IPS DF 4.7 (cell line): ENCODE data around the gene EDEM1.

Experiments
- DNase-seq: peaks from one replicate; pipeline ENCODE4 v3.0.0-alpha.2; 2013; ENCODE audit warnings: low spot score; ENCODE audit errors: extremely low read depth

Gene EDEM1

DNA sequence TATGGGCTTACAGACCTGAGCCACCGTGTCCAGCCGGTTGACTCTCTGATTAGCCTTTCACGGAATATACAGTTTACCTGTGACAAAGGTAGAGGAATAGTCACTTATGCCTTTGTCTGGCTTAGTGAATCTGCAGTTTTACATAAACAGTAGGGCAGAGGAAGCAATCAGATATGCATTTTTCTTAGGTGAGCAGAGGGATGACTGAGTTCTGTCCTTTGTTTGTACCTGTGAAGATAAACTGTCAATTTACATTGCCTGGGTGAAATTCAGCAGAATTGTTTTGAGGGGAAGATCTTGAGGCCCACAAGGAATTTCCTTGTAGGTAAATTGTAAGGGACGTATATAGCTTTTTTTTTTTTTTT lies 10.8 kb downstream of the EDEM1 start:
- no peak for DNase-seq

DNA sequence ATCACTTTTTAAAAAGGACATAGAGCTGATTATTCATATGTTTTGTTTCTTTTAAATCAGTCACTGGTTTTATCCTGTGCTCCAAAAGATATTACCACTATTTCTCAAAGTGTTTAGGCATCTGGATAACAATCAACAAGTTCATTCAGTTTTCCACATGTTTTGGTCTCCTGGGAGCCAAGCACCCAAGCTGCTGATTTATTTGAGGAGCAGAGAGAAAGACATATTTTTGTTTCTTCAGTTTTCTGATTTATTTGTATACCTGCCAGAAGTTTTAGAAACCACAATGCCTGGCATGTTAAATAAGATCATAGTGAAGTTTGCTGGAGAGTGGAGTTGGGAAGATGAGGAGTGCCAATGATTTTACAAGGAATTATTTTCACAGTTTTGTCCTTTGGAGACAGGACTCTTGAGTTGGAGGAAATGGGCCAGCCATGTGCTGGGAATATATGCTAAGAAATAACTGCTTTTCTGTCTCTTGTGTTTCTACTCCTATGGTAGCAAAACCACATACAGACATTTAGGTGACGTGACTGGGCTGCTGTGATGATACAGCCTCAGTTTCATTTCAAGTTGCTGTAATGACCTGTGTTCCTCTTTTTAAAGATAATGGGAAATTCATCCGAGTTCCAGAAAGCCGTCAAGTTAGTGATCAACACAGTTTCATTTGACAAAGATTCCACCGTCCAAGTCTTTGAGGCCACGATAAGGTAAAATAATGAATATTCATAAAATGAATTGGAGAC lies 11.7 kb downstream of the EDEM1 start:
- DNase-seq = no peak

DNA sequence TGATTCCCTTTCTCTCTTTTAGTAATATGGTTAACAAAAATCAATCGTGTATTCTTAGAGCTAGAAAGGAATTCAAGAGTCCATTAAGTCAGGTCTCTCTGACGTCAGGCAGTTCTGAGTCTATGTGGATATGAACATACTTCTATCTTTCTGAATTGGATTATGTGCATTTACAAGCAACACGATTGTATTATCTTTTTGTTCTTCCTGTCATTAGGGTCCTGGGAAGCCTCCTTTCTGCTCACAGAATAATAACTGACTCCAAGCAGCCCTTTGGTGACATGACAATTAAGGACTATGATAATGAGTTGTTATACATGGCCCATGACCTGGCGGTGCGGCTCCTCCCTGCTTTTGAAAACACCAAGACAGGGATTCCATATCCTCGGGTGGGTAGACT lies 14.0 kb downstream of the EDEM1 start:
- no peak for DNase-seq

DNA sequence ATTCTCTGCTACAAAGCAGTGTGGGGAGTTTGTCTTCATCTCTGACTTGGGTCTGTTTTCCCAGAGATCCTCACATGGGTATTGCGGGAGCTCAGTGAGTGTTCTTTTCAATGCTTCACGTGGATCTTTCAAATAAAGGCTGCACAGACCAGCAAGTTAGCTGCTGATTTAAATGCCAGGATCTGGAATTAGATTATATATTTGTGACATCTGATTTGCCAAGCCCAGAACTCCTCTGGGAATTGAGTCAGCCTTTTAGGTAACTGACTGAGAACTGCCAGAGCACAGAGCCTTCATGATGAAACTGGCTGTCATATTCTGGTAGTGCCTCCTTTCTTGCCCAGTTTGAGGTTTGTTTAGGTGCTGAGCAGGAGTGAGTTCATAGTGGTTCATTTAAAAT lies 14.7 kb downstream of the EDEM1 start:
- DNase-seq = no peak

DNA sequence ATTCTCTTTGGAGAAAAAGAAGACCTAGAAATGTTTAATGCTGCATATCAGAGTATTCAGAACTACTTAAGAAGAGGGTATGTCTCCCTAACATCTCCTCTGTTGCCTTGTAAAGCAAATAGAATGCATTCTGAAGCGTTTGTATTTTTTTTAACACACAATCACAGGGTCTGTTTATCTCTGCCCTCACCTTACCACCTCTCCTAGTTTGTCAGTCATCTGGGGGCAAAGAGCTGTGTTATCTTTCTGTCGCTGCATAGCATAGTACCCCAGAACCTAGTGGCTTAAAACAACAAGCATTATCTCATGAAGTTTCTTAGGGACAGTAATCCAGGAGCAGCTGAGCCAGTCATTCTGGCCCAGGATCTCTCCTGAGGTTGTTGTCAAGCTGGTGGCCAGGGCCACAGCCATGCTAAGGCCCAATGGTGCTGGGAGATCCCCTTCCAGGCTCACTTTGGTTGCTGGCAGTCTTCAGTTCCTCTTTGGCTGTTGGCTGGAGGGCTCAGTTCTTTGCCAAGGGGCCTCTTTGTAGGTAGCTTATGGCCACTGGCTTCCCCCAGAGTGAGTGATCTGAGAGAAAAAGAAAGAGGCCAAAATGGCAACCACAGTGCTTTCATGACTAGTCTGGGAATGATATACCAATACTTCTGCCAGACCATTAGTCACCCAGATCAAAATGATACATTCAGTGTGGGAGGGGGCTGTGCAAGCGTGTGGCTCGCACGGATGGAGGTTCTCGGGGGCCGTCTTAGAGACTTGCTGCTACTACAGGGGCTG lies 17.8 kb downstream of the EDEM1 start:
- no peak for DNase-seq

DNA sequence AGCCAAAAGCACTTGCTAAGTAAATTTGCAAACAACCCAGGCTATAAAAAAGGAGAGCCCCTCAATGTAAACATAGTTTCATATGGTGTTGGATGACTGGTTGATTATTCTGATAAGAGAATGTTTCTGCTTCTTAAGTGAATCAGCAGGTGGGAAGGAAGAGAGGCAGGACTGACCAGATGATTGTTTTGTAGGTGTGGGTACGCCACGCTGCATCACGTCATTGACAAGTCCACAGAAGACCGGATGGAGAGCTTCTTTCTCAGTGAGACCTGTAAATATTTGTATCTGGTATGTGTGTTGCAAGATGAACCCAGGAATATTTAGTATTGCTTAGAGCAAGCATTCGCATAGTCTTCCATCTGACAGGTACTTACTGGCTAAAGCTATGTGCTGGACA lies 23.4 kb downstream of the EDEM1 start:
- no peak for DNase-seq

DNA sequence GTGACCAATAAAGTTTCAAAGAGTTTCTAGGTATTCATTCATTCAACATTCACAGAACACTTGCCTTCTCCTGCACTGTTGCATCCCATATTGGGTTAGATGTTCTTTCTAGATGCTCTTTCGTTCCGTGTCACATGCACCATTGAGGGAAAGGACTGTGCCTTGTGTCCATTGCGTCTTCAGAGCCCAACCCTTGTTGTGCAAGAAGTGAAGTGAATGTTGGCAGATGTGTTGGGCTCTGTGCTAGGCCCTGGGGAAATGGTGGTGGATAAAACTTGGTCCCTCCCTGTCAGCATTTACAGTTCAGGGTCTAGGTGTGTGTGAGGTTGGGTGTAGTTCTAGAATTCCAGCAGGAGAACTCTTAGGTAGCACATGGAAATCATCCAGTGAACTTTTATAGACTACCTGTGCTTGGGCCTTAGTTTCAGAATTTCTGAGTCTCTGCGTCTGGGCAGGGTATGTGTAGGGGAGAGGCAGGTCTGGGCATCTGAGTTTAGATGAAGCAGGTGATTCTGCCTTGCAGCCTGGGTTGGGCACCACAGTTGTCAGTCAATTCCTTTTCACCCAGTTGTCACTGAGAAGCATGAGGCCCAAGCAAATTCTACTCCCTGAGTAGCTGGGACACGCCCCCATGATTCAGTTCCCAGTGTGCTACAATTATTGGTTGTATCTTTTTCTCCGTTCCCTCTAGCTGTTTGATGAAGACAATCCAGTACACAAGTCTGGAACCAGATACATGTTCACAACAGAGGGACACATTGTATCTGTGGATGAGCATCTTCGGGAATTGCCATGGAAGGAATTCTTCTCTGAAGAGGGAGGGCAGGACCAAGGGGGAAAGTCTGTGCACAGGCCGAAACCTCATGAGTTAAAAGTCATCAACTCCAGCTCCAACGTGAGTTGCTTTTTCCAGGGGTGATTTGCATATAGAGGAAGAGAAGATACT lies 25.4 kb downstream of the EDEM1 start:
- DNase-seq = no peak

DNA sequence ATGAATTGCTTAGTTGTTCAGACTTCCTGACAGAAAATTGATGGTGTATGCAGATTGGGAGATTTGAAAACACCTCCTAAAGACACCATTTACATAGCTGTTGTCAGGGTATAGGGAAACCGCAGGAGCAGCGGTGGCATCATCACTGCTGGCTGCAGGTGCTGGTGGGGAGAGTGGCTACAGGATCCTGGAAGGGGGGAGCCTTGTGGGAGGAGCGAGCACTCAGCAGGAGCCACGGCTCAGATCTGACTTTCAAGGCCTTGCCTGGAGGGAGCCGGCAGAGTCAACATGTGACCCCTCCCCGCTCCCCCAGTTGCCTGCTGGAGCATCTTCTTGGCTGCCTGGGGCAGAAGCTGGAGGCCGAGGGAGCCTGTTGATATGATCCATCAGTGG lies 26.1 kb downstream of the EDEM1 start:
- no peak for DNase-seq

DNA sequence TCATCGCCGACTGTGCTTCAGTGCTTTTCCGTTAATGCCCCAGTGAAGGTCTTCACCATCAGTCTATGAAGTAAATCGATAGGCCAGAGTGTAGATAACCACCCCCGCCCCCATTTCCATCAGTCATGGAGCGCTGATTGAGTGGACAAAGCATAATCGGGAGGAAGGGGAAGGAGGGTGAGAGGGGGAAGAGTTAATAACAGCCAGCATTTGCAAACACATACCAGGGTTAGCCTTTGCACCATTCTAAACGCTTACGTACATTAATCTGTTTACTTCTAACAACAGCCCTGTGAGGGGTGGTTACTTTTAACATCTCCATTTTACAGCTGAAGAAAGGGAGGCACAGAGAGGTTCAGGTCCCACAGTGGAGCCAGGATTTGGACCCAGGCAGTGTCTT lies 26.8 kb downstream of the EDEM1 start:
- no peak for DNase-seq

DNA sequence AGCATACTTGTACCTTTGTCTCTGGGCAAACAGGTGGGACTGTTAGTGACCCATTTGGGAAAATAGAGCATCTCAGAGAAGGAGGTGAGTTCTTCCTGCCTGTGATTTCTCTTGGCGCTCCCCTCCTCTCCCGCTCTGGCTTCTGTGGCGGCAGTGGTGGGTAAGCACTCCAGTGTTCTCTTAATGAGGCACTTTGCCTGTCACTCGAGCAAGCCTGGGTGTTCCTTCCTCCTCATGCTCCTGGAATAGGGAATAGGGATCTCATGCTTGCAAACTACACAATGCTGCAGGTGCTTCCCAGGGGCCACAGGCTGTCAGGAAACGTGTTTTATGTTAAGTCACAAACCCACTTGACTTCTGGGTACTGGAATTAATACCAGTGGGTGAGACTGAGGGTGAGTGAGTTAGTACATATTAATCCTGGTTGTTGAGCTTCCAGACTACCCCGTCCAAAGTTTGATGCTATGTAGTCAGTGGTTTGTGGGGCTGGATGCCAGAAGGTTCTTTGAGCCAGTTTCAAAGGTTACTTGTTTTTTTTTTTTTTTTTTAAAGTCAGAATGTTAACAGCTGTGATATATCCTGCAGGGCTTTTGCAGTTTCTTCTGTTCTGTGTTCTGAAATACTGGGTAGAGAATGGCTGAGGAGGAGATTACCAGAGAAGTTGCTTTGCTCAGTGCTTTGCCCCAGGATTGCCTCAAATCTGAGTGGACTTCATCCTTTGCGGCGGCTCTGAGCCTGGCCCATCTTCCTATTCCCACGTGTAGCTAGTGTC lies 30.5 kb downstream of the EDEM1 start:
- no peak for DNase-seq

DNA sequence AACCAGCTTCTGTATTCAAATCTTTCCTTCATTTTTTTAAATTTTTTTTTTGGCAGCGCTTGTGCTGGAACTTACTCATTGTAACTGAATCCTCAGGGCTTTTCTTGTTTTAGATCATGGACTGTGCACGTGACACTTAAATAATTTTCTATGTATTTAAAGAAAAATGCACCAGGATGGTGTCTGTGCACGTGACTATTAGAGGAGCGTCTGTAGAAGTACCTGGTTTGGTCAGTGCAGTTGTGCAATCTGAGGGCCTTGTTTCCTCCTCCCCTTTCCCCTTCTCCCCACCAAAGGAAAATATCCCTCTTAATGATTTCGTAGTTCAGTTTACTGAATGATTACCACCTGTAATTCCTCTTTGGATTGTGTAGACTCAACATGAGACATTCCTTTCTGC lies 31.3 kb downstream of the EDEM1 start:
- no peak for DNase-seq

DNA sequence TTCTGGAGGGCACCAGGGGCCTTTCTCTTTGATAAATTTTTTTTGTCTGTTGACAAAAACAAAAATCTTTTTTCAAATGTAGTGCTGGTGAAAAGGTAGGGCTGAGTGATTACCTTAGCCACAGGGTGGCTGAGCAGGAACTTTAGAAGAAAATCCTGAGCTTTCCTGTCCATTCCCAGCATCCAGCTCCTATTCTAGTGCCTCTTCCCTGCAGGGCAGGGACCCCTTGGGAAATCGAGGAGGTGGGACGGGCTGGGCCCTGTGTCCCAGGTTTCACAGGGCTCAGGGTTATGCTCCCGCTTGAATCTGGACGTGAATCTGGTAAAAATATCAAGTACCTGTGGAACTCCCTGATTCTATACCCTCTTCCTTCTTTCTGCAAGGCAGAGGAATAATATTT lies 31.7 kb downstream of the EDEM1 start:
- DNase-seq = no peak

DNA sequence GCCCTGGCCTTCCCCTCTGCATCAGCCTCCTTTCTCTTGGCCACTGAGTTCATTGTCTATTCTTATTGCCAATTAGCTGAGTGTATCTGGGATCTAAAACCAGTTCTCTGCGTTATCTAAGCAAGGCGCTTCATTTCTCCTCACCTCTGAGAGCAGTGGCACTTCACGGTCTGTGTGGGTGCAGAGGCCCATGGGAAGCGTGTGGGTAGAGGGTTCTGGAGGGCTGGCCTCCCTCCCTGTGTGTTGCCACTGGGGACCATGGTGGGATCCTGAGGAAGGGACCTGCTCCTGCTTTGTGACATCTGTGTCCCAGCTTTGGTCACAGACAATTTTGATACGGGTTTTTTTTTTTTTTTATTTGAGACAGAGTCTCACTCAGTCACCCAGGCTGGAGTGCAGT lies 32.7 kb downstream of the EDEM1 start:
- DNase-seq = no peak

DNA sequence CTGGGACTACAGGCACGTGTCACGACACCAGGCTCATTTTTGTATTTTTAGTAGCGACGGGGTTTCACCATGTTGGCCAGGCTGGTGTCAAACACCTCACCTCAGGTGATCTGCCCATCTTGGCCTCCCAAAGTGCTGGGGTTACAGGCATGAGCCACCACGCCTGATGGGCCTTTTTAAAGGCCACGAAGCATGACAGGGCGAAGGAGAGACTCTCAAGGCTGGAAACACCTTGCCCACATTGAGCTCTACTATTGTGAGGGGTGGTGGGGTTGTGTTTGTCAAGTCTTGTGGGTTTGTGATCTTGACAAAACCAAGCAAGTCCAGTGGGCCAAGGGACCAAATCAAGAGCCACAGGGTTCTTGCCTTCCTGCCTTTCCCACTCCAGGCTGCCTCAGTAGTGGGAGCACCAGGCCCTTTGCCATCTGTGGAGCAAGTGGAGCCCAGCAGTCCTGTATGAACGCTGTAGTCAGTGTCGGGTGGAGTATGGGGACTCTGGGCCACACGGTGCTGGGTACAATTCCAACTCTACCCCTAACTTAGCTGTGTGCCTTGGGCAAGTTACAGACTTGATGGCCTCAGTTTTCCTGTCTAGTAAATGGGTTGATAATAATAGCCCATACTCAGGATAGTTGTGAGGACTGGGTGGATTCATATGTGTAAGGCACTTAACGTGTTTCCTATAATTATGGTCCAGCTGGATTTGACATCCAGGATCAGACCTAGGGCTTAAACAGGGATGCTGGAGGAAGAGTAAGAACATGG lies 33.3 kb downstream of the EDEM1 start:
- no peak for DNase-seq

DNA sequence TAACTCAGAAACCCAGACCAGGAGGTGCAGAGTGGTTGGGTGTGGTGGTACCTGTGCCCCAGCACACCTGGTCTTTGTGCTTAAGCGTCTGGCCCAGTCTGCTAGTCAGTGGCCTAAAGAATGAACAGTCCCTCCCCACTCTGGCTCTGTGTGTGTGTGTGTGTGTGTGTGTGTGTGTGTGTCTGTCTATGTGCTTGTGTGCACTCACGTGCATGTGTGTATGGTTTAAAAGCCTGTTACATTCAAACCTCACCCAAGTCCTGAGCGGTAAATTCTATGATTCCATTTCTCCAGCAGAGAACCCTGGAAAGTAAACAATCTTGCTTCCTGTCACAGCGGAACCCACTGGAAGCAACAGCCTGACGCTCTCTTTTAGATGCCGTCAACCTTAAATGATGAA lies 34.2 kb downstream of the EDEM1 start:
- no peak for DNase-seq

DNA sequence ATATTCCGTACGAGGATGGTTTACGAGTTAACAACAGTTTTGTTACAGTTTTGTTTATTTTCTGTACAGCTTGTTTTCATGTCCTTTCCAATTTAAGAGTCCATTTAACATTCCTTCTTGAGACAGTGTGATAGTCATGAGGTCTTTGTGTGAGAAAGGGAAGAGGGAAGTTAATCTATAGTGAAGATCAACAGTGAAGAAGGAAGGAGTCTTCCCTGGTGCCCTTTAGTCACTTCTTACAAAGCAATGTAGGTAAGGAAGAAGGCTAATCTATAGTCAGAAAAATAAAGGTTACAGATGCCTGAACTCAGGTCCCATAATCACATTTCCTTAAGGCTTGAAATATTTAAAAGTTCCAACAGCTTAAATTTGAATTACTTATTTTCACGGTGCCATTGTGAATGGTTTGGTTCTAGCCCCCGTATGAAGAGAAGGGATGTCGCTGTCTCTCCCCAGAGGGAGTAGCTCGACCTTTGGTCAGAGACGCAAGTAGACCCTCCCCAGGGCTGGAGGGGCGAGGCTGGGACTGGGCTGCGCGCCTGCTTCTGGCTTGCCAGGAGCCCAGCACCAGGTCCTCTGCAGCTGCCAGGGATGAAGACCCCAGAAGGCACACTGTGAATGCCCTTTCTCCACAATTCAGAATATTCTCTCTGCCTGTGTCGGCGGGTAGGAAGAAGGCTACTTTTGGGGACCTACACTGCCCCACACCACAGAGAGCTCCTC lies 34.9 kb downstream of the EDEM1 start:
- DNase-seq = no peak

DNA sequence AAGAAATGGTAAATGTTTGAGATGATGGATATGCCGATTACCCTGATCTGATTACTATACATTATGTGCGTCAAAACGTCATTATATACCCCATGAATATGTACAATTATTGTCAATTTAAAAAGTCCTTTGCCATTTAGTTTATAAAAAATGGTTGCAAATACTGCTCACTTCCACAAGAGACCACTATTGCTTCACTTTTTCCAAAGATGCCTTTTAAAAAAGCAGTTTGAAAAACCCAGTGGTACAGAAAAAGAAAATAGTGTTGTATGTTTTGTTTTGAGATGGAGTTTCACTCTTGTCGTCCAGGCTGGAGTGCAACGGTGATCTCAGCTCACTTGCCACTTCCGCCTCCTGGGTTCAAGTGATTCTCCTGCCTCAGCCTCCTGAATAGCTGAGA lies 39.3 kb downstream of the EDEM1 start:
- no peak for DNase-seq

DNA sequence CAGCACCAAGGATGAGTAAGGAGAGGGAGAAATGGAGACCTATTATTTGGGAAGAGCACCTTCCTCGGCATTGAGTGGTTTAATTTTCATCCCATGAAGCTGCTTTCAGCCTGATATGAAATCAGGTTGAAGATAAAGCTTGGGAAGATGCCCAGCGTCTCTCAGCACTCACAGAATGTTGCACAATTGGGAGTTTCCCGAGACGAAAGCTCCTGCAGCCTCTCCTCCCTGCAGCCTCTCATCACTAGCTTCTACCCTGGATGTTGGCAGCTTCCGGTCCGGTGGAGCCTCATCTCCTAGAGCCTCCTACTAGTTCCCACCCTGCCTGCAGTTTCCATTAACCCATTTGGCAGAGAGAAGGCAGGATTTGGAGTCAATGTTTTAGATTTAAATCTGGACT lies 40.3 kb downstream of the EDEM1 start:
- no peak for DNase-seq

DNA sequence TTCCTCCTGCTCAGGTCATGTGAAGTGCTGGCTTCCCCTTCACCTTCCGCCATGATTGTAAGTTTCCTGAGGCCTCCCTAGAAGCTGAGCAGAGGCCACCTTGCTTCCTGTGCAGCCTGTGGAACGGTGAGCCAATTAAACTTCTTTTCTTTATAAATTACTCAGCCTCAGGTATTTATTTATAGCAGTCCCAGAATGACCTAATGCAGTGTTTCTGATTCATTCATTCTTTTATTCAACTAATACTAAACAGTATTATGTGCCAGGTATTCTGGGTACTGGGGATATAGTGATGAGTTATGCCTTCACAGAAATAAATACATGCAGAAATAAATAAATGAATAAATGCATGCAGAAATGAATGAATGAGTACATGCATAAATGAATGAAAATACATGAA lies 41.9 kb downstream of the EDEM1 start:
- no peak for DNase-seq

DNA sequence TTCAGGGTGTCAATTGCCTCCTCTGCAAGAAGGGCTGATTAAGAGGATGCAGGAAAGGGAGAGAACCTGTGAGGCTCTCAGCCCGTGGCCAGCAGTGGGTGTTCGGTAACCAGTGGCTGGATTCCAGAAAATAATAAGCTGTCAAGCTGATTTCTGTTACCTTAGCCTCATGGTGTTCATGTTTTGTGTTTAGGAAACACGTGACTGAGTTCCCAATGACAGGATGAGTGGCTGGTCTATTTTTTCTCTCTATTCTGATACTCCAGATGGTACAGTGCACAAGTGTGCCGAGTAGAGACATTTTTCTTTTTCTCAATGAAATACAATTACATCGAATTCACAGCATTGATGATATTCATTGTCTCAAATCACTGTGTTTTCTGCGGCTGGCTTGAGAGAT lies 43.6 kb downstream of the EDEM1 start:
- DNase-seq = no peak
